HG03103 (cell line): Measurements from ENCODE around the gene DNASE1L2.
A peak's percentile ranks its signal among the peaks of the same experiment; 100 is the strongest.
"Not testable (repeated sequence)": the region's sequence is repeated elsewhere in the genome, so short reads cannot be mapped to it uniquely, and the experiment has no call there.

ENCODE experiments used
- ATAC-seq: cut with Tn5 transposase; IDR thresholded peaks from one replicate; pipeline ENCODE4 v1.9.1; 2021; ENCODE audit warnings: low read depth; ENCODE audit not compliant: unreplicated experiment

DNASE1L2 gene

DNA sequence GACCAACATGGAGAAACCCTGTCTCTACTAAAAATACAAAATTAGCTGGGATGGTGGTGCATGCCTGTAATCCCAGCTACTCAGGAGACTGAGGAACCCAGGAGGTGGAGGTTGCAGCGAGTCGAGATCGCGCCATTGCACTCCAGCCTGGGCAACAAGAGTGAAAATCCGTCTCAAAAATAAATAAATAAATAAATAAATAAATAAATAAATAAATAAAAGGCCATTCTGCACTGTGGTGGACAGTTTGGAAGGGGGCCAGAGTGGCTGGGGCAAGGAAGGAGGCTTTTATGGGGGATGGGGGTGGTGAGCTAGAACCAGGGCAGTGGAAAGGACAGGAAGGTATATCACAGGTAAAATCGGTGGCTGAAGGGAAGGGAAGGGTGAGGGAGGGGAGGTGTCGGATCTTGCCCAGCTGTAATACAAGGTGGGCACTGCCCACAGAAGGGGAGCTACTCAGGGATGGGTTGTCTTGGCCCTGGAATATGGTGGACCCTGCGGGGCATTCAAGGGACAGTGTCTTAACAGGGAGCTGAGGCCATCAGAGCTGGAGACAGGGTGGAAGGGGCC, 33.0 kb upstream of the DNASE1L2 start:
- not testable (repeated sequence) for ATAC-seq

DNA sequence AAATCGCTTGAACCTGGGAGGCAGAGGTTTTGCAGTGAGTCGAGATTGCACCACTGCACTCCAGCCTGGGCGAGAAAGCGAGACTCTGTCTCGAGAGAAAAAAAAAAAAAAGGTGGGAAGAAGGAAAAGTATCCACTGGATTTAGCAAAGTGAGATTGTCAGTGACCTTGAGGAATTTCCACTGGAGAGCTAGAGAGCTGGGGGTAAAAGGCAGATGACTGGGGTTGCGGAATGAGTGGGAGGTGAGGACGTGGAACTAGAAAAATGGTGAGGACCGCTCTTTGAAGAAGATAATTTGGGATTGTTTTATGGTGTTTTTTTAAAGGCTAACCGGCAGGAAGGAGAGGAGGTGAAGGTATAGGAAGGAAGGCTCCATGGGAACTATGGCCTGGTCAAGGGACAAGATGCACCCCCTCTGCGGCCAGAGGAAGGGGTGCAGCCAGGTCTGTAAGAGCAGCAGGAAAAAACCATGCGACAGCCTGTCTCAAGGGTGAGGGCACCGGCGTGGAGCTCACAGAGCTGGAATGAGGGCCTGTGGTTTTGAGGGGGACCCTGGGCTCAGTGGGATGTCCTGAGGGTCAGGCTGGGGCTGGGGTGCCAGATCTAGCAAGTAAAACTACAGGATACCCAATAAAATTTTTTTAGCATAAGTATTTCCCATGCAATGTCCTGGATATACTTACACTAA, 31.7 kb upstream of the DNASE1L2 start:
- ATAC-seq, result no peak

DNA sequence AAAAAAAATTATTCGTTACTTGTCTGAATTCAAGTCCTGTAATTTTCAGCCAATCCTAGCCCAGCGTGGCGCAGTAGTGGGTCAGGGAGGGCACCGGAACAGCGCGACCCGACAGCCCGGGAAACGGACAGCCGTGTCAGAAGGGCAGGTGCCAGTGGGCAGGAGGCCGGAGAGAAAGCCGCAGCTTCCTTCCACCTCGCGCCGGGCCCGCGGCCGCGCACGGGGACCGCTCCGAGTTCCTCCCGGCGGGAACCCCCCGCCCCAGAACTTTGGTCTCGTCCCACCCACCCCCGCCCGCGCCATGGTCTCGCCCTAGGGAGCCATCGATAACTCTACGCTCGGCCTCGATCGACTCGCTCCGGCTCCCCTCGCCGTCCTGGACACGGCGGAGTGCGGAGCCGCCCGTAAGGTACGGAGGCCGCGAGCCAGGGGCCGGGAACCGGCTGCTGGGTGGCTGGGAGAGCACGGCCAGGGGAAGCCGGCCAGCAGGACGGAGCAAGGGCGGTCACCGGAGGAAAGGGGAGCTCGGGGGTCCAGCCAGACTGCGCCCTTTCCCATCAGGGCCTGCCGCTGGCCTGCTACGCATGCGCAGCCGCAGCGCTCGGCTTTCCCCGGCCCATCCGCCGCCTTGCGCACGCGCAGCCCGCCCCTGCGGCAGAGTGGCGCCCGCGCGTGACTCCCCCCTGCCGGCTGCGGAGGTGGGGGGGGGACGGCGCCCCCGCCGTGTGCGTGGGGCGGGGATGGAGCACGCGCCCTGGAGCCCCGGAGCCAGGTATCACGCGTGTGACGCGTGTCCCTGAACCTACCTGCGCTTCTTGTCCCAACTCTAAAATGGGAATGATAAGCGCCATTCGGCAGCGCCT, 30.9 kb upstream of the DNASE1L2 start, which contains the start of gene MLST8:
TSS of gene MLST8 (plus strand) at position 351 of the 863 bp plus-strand sequence. CDS start 632 bp downstream, outside the sequence.
- ATAC-seq, result peak; percentile 67

DNA sequence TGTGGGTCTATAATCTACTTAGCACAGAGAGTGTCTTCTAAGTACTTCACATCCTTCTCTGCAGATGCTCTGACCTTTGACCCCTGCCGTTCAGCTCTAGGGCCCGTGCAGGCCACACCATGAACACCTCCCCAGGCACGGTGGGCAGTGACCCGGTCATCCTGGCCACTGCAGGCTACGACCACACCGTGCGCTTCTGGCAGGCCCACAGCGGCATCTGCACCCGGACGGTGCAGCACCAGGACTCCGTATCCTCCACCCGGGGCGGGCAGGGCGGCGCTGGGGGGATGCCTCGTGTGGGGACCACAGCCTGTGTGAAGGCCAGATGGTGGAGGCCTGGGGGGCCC, 30.3 kb upstream of the DNASE1L2 start:
- peak; percentile 5 for ATAC-seq

DNA sequence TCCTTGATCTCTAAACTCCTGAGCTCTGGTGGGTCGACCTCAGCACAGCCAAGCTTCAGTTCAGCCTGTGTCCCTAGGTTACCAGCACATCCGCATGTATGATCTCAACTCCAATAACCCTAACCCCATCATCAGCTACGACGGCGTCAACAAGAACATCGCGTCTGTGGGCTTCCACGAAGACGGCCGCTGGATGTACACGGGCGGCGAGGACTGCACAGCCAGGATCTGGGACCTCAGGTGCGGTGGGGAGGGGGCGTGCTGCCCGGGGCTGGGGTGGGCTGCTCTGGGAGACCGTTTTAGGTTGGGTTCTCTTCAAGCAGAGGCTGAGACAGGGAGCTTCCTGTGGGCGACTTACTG, 29.8 kb upstream of the DNASE1L2 start:
- no peak for ATAC-seq

DNA sequence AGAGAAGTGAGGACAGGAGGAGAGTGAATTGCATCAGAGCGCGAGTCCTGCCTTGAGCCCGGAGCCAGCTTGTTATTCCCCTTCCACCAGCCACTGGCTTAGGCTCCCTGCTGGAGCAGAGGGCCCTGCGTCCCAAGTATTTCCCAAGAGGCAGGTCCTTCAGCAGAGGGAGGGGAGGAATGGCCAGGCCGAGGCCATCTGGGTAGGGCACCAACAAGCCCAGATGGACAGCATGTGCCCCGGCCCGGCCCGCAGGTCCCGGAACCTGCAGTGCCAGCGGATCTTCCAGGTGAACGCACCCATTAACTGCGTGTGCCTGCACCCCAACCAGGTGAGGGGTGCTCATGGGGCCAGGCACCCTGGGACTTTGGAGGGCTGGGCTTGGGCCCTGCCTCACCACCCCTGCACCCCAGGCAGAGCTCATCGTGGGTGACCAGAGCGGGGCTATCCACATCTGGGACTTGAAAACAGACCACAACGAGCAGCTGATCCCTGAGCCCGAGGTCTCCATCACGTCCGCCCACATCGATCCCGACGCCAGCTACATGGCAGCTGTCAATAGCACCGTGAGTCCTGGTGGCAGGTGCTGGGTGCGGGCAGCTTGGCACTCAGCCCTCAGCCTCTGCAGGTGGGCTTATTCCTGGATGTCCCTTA, 29.3 kb upstream of the DNASE1L2 start:
- ATAC-seq, result no peak

DNA sequence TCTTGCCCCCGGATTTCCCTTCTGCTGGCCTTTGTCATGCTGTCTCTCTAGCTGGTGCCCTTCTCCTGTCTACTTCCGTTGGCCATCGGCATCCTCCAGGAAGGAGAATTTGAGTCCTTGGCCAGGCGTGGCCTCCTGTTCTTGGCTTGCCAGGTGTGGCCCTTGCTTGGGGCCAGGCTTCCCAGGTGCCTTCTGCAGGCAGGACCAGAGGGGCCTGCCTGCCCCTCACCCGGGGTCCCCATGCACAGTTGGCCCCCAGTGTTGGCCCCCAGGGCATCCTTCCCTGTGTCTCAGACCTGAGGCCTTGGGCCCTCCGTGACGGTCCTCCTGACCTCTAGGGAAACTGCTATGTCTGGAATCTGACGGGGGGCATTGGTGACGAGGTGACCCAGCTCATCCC, 28.4 kb upstream of the DNASE1L2 start:
- no peak for ATAC-seq

DNA sequence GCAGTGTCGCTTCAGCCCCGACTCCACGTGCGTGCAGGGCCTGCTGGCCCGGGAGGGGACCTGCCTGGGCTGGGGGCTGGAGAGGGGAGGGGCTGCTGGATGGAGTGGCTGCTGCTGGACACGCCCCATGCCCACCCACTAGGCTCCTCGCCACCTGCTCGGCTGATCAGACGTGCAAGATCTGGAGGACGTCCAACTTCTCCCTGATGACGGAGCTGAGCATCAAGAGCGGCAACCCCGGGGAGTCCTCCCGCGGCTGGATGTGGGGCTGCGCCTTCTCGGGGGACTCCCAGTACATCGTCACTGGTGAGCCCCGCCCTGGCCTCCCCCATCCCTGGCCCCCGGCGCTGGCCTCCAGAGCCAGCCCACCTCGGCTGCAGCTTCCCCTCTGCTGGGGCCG, 27.9 kb upstream of the DNASE1L2 start:
- ATAC-seq, result no peak

DNA sequence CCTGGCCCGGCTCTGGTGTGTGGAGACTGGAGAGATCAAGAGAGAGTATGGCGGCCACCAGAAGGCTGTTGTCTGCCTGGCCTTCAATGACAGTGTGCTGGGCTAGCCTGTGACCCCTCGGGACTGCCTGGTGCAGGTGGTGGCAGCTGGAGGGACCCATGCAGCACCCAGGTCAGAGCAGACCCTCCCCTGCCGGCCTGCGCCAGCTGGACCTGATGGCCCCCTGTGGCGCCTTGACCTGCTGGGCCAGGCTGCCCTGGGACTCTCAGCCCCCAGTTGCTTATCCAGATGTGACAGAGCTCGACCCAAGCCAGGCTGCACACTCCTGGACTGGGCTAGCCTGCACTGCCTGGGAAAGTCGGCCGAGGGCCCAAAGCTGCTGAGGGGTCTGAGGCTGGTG, 27.5 kb upstream of the DNASE1L2 start:
- ATAC-seq, result no peak

DNA sequence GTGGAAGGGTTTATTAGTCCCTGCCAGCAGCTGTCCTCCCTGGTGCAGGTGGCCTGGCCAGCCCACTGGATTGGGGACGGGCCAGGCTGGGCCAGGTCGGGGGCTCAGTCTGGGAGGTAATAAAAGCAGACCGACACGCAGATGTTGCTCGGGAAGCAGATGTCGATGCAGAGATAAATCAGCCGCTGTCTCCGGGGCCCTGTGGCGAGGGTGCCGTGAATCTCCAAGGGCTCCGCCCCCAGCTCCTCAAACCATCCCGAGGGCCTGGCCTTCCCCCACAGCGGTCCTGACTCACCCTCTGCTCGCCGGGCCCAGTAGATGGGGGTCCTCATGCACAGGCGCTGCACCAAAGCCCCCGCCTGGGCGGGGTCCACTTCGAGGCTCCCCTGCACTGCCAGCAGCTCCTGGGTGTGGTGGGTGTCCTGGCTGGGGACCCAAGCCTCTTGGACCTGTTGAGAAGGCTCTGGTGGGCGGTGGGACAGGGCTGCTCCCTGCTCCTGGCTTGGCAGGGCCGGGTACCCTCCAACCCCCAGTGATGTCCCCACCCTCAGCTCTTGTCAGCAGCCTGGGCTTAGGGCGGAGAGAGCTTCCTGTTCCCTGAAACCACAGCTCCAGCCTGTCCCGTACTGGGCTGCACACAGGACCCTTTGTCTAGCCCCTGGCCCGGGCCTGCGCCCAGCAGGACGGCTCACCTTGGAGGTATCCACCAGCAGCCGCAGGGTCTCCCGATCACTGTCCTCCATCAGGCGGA, 26.8 kb upstream of the DNASE1L2 start:
- ATAC-seq, result no peak

DNA sequence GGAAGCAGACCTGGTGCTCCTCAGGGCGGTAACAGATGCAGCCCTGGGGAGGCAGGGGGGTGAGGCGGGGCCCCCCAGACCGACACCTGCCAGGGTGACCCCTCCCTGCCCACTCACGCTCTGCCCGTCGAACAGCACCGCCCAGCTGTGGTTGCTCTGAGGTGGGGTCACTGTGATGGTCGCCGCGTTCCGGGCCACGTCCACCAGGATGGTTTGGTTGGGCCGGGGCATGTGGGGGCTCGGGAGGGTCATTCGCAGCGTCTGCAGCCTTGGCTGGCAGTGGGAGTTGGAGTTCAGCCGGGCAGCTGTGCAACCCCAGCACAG, 26.3 kb upstream of the DNASE1L2 start:
- no peak for ATAC-seq

DNA sequence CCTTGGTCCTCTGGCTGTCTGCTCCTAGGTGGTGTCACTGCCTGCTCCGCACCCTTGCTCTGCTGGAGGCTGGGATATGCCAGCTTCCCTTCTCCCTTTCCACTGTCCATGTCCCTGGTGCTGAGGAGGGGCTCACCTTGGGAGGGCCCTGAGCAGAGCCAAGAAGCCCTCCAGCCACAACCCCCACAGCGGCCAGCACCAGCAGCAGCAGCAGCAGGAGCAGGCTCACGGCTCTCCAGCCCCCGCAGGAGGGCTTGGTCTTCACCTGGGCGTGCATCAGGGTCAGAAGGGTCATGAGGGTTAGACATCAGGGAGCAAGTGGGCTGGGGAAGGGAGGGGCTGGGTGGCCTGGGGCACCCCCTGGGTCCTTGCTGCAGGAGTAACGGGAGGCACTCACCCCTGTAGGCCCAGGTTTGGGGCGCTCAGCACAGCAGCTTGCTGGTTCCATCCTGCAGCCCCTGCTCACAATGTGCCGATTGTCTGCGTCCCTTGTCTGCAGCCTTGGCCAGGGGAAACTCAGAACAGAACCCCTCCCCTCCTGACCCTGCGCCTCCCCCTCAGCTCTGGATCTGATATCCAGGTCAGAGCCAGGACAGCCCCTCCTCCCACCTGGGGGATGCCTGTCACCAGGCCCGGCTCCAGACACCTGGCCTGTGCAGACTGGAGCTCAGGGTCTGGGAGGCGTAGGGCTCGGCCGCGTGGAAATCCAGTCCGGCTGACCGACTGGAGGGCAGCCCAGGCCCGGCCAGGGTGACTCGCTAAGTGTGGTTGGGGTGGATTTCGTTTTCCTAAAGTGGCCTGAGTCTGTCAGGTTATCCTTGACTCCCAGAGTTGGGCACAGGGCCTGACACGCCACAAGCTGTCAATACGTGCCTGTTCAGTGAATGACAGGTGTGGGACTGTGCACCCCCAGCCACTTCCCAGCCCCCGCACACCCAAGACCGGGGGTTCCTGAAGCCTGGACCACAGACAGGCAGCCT, 25.6 kb upstream of the DNASE1L2 start, which contains the start of gene BRICD5:
TSS of gene BRICD5 (minus strand) at position 478 of the 980 bp plus-strand sequence. CDS start at position 448, 30 bp downstream.
- no peak for ATAC-seq

DNA sequence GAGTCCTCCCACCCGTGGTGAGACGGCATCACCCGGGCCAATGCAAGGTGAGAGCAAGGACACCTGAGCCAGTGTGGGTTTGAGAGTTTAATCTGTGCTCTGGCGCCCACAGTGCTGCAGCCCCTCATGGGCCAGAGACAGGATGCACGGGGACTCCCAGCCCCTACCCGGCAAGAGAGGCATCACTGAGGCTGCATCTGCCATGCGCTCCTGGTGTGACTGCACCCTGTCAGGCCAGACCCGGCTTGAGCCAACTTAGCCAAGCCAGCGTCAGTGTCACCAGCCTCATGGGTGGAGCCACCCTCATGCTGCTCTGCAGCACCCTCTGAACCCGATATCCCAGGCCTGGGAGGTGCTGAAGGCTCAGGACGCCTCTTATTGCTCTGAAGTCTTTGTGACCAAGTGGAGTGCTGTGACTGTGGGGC, 24.3 kb upstream of the DNASE1L2 start:
- no peak for ATAC-seq

DNA sequence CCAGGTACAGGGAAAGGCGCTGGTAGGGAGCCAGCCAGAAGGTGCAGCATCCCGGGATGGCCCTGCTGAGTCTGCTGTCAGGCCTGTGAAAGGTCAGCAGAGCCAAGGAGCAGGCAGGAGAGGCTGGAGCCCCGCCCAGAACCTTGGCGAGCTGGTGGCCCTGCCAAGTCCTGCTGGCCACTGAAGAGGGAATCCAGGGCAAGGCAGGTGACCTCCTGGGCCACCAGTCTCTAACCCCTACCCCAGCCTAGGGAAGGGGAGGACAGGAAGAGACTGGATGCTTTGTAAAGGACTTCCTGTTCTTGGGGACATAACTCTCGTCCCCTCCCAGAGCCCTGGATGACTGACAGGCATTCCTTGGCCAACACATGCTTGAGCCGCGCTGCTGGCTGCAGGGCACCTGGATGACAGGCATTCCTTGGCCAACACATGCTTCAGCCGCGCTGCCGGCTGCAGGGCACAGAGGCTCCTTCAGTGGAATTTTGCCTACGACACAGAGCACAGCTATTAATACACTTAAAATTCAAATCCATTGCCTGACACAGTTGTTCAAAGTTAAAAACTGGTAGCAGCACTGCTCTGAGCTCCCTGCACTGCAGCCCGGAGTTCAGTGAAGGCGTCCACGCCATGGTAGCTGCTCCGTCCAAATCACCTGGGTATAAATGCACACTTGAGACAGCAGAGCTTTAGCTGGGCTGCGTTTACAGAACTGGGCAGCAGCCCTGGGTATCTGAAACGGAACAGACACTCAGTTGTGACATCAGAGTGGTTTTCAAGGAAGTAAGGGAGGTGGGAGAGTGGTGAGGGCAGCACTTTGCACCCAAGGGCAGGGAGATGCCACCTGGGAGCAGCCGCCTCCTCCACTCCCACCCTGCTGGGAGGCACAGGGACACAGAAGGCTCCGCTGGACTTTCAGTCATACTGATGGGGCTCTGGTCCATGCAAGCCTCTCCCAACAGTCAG, 23.6 kb upstream of the DNASE1L2 start:
- ATAC-seq, result no peak

DNA sequence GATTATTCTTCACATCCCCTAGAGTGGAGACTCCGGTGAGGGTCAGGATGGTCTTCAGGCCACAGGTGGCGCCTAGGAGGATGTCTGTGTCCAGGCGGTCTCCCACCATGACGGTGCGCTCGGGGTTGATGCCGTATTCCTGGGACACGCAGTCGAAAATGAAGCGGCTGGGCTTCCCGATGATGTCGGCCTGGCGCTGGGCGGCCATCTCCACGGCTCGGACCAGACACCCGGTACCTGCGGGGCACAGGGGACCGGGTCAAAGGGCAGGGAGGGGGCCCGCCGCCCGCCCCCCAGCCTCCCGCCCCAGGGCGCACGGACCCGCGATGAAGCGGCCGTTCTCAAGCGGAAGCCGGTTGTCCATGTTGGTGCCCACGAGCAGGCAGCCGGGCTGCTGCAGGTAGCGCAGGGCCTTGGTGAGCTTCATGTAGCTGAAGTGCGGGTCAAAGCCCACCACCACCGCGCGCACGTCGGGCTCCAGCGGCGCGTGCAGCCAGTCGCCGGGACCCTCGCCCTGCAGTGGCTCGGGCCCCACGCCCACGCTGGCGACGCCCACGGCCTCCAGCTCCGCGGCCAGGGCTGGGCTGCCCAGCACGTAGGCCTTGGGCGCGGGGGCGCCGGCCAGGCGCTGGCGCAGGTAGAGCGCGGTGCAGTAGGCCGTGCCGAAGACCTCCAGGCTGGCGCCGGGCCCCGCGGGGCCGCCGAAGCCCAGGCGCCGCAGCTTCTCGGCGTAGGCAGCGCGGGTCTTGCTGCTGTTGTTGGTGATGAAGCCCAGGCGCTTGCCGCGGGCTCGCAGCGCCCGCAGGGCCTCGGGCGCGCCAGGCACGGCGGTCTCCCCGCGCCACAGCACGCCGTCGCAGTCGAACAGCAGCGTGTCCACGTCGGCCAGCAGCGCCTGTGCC, 22.2 kb upstream of the DNASE1L2 start:
- ATAC-seq, result peak; percentile 8

DNA sequence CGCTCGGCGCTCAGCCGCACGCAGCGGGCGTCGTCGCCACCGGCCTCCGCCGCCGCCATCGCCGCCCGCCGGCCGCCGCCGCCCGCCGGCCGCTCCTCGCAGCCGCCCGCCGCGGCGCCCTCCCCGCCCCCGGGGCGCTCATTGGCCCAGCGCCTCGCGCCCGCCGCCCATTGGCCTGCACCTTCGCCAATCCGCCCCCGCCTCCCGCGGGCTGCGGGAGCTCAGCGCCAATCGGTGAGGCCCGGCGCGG, 21.6 kb upstream of the DNASE1L2 start, which contains the start of gene PGP:
TSS of gene PGP (minus strand) at position 122 of the 250 bp plus-strand sequence. CDS start at position 59, 63 bp downstream.
- ATAC-seq, result peak; percentile 81

DNA sequence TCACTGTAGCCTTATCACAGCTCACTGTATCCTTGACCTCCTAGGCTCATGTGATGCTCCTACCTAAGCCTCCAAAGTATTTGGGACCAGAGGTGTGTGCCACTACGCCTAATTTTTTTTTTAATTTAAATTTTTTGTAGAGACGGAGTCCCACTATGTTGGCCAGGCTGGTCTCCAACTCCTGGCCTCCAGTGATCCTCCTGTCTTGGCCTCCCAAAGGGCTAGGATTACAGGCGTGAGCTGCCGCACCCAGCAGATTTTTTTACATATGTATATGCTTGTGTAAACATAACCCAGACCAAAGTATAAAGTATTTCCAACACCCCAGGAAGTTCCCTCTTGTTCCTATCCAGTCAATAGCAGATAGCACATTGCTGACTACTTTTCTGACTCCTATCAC, 19.9 kb upstream of the DNASE1L2 start:
- ATAC-seq, result no peak
